ENCODE data around the gene SLC5A11. TPM values are rescaled to one million over a fixed set of nuclear protein-coding genes. Genes with fewer than 3 reads are reported as not detected.

The SLC5A11 gene
- total RNA-seq, 1 experiment from 2014 or later, result 0.05 TPM

DNA sequence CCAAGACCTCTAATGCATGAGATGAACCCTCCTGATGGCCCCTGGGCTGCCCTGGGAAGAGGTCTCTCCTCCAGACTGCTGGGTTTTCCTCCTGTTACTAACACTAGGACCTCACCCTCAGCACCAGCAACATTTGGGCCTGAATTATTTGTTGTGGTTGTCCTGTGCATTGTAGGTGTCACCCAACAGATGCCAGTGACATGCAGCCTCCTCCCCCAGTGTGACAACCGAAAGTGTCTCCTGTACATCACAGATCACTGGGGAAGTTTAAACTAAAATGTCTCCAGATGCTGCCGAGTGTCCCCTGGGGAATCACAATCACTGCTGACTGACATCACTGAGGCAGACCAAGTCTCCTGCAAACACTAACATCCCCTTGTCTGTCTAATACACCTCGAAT, 74.8 kb downstream of the SLC5A11 start:
- DNase-seq (ENCODE audit: low spot score), result no peak

DNA sequence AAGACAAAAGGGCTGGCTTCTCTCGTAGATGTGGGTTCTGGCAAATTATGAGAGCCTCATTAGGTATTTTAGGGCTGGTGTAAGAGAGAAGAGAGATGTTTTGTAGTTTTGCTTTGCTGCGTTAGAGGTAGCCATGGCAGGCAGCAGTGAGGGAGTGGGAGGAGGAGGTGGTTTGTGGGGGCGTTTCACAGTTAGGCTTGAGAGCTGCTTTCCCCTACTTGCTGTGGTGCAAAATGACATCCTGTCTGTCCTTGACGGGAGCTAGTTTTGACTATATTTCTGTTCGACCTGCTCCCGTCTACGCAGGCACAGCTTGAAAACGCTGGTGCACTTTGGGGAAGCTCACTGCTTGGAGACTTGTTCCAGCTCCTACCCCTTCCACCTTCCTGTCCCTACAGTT, 75.5 kb downstream of the SLC5A11 start:
- no peak for DNase-seq (ENCODE audit: low spot score)

DNA sequence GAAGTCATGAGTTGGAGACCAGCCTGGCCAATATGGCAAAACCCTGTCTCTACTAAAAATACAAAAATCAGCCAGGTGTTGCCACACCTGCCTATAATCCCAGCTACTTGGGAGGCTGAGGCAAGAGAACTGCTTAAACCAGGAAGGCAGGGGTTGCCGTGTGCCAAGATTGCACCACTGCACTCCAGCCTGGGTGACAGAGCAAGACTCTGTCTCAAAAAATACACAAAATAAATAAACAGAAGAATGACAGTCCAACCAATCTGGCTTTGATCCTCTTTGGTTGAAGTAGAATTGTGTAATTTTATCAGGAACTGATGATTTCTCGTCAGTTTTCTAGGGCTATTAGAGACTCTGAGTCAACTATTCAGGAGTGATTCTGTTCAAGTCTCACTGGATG, 79.4 kb downstream of the SLC5A11 start:
- DNase-seq (ENCODE audit: low spot score), result no peak

DNA sequence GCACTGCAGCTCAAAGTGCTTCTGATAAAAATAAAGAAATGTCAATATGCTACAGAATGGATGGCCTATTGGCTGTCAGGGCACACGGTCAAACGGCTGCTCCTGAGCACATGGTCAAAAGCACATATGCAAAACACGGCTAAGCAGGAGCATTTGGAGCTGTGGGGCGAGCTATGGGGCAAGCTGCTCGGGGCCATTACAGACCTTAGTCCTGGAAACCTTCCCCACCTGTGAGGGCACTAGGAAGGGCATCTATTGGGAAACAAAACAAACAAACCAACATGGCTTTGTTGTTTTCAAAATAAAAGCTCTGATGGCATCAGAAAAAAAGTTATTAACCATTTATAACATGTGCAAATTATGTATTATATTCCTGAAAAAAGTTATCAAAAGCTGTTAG, 83.6 kb downstream of the SLC5A11 start:
- no peak for DNase-seq (ENCODE audit: low spot score)

- no peak for DNase-seq (ENCODE audit: low spot score)
These were observed 84.7 kb downstream of the SLC5A11 start for GRCh38 chr16:24930440-24930839.

- DNase-seq (ENCODE audit: low spot score), result no peak
These were observed 85.3 kb downstream of the SLC5A11 start for GRCh38 chr16:24931091-24931490.

DNA sequence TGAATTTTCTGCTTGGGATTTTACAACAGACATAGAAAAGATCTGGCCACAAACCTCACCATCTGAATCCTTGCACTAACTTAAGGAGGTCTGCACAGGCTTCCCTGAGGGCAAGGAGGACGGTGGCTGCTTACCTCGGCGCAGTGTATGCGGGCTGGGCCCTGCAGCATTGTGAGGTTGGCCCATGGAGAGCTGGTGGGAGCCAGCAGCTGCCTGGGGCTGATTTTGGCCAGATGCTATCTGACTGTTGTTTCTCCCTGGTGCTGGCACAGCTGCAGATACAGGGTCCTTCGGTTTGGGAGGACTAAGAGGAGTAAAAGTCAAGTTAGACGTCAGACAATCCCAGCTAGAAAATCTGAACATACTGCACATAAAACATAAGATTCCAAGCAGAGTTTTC, 89.6 kb downstream of the SLC5A11 start:
- DNase-seq (ENCODE audit: low spot score), result no peak

GRCh38 chr16:24936151-24936550, 90.4 kb downstream of the SLC5A11 start:
- no peak for DNase-seq (ENCODE audit: low spot score)

DNA sequence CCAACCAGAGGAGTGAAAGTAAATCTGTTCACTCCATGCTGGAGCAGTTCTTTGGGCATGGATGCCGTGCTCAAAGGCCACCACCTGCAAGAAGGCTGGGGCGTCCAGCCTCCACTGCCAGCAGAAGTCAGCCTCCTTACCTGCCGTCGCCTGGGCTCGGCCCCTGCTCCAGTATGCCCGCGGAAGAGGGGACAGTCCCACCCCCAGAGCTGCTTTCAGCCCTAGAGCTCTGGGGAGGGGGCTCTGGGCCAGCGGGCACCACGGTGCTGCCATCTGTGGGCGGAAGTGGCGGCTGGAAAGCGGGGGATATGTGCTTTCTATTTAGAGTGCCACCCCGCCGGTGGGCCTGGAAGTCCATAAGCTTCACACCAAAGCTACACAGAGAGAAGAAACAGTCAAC, 93.5 kb downstream of the SLC5A11 start:
- DNase-seq (ENCODE audit: low spot score), result no peak

DNA sequence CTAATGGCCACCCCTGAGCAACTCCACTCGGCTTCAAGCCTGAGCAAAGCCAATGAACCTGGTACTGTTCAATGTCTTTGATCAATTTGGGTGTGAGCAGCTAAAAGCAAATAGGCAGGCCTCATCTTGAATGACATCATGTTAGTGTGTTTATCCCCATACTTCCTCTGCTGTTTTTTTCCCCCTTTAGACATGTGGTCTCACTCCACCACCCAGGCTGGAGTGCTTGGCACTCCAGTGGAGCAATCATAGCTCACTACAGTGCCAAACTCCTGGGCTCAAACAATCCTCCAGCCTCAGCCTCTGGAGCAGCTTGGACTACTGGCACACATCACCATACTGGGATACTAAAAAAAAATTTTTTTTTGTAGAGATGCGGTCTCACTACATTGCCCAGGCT, 94.0 kb downstream of the SLC5A11 start:
- DNase-seq (ENCODE audit: low spot score), result no peak

DNA sequence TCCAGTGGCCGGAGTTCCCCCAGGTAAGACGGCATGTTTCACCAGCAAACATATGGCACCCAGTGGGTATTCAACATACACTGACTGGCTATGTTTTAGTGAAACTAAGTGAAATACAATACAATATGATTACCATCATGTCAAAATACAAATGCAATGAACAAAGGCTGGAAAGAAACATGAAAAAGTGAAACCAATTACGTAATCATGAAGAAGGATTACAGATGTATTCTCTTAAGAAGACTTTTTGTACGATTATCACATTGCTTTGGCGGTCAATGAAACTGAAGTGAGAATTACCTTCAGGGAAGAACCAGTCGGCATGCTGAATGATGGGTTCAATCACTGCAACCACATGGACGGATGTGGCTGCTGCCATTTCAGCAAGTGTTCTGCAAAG, 97.7 kb downstream of the SLC5A11 start:
- no peak for DNase-seq (ENCODE audit: low spot score)

GRCh38 chr16:24944206-24944605, 98.4 kb downstream of the SLC5A11 start:
- DNase-seq (ENCODE audit: low spot score), result no peak

- no peak for DNase-seq (ENCODE audit: low spot score)
These were observed 100.4 kb downstream of the SLC5A11 start for GRCh38 chr16:24946155-24946554.

GRCh38 chr16:24950275-24950674, 104.5 kb downstream of the SLC5A11 start:
- peak; percentile 69 for DNase-seq (ENCODE audit: low spot score)

DNA sequence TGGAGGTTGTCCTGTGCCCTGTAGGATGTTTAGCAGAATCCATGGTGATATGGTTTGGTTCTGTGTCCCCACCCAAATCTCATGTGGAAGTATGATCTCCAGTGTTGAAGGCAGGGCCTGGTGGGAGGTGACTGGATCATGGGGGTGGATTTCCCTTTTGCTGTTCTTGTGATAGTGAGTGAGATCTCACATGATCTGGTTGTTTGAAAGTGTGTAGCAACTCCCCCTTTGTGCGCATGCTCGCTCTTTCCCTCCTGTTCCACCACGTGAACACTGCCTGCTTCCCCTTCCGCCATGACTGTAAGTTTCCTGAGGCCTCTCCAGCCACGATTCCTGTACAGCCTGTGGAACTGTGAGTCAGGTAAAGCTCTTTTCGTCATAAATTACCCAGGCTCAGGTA, 107.5 kb downstream of the SLC5A11 start:
- no peak for DNase-seq (ENCODE audit: low spot score)

GRCh38 chr16:24953721-24954120, 108.0 kb downstream of the SLC5A11 start:
- no peak for DNase-seq (ENCODE audit: low spot score)

- DNase-seq (ENCODE audit: low spot score), result no peak
These were observed 108.4 kb downstream of the SLC5A11 start for GRCh38 chr16:24954137-24954536.

- no peak for DNase-seq (ENCODE audit: low spot score)
These were observed 110.4 kb downstream of the SLC5A11 start for GRCh38 chr16:24955975-24956731.

DNA sequence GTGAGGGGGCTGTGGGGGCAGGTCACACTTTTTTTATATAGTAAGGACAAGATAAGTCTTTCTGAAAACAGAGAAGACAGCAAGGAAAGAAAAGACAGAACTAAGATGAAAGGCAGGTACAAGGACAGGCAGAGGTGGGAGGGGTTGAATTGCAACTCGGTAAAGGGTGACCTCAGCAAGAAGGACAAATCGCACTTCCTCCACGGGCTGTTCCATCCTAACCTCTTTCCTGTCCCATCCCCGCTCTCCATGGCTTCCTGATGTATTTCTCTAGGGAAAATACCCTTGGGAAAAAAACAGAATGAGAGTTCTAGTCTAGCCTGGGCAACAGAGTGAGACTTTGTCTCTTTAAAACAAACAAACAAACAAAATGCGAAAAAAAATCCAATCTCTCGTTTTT, 112.1 kb downstream of the SLC5A11 start:
- no peak for DNase-seq (ENCODE audit: low spot score)

Other genes with a start within 250 kb of the SLC5A11 start
- gene TNRC6A, start 116.3 kb upstream of the SLC5A11 start, total RNA-seq (2014; rRNA removed; shearing (Covaris generic)), result 23.1 and 34.3 TPM in 2 replicates
- gene ARHGAP17, start 169.4 kb downstream of the SLC5A11 start, total RNA-seq (2014; rRNA removed; shearing (Covaris generic)), result 51.9 and 58.7 TPM in 2 replicates

Data from A172 (cell line).